Type B pancreatic cell (in vitro differentiated cells): ENCODE measurements around the gene SSU72. TPM values are rescaled to one million over a fixed set of nuclear protein-coding genes. Genes with fewer than 3 reads are reported as not detected.
A peak's percentile ranks its signal among the peaks of the same experiment; 100 is the strongest.

Source experiments
- DNase-seq: peaks from one replicate; pipeline ENCODE4 v3.0.0; 2021; ENCODE audit warnings: mixed read lengths; ENCODE audit not compliant: unreplicated experiment; ENCODE audit errors: extremely low spot score
- H3K27ac Mint-ChIP-seq: 2 replicates; pipeline ENCODE4 v1.8.0; 2021; ENCODE audit warnings: mild to moderate bottlenecking, mixed read lengths
- H3K27me3 Mint-ChIP-seq: 2 replicates; pipeline ENCODE4 v1.8.0; 2021; ENCODE audit warnings: mixed read lengths
- H3K36me3 Mint-ChIP-seq: 2 replicates; pipeline ENCODE4 v1.8.0; 2021; ENCODE audit warnings: mixed read lengths
- H3K4me1 Mint-ChIP-seq: one replicate; pipeline ENCODE4 v1.8.0; 2021; ENCODE audit warnings: mixed read lengths; ENCODE audit not compliant: unreplicated experiment
- H3K4me3 Mint-ChIP-seq: 2 replicates; pipeline ENCODE4 v1.8.0; 2021; ENCODE audit warnings: mild to moderate bottlenecking, mixed read lengths
- H3K9me3 Mint-ChIP-seq: 2 replicates; pipeline ENCODE4 v1.8.0; 2021; ENCODE audit warnings: mixed read lengths
- total RNA-seq: library from RNA; stranded (reverse); gene quantifications from 2 replicates; pipeline ENCODE4 v1.2.1, GENCODE V29; 2021; ENCODE audit warnings: low replicate concordance
- TF ChIP-seq, protein P1 (sequence below): fragments of 200-600 bp; sonication (generic); conservative IDR thresholded peaks from 2 replicates; pipeline ENCODE4 v1.5.0; 2021; ENCODE audit warnings: antibody characterized with exemption, mild to moderate bottlenecking

SSU72 gene
- total RNA-seq, 1 donor from 2014 or later: 117 TPM

DNA sequence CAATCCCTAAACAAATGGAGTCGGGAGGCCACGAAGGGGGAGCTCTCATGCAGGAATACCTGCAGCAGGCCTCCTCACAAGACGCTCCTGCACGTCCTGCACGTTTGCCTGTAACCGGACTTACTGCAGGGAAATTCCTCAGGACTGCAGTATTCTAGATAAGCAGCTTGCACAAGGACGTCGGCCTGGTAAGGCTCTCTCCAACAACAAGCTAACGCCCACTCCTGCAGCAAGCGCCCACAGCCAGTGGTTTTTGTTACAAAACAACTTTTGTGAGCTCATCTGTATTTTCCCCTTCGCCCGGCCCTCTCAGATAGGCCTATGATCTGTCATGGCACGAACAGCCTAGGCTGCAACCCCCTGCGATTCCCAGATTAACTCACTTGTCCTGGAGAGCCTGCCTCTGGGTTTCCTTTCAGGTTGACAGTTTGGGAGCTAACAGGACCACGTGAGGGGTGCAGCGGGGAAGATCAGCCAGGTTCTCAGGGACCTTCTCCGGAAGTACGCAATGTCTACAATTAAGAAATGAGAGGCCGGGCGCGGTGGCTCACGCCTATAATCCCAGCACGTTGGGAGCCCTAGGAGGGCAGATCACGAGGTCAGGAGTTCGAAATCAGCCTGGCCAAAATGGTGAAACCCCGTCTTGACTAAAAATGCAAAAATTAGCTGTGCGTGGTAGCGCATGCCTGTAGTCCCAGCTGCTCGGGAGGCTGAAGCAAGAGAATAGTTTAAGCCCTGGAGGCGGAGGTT, 39.7 kb upstream of the SSU72 start:
- peaks cover 23% of the 10 kb centered on the region for H3K4me1 Mint-ChIP-seq
- DNase-seq: no peak
- peak overlapping the region; percentile 99 for H3K27ac Mint-ChIP-seq
- H3K36me3 Mint-ChIP-seq: no peaks in the 10 kb centered on the region
- H3K4me3 Mint-ChIP-seq: peak overlapping the region; percentile 98
- TF ChIP-seq, protein P1, sequence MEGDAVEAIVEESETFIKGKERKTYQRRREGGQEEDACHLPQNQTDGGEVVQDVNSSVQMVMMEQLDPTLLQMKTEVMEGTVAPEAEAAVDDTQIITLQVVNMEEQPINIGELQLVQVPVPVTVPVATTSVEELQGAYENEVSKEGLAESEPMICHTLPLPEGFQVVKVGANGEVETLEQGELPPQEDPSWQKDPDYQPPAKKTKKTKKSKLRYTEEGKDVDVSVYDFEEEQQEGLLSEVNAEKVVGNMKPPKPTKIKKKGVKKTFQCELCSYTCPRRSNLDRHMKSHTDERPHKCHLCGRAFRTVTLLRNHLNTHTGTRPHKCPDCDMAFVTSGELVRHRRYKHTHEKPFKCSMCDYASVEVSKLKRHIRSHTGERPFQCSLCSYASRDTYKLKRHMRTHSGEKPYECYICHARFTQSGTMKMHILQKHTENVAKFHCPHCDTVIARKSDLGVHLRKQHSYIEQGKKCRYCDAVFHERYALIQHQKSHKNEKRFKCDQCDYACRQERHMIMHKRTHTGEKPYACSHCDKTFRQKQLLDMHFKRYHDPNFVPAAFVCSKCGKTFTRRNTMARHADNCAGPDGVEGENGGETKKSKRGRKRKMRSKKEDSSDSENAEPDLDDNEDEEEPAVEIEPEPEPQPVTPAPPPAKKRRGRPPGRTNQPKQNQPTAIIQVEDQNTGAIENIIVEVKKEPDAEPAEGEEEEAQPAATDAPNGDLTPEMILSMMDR: no peak
- no peaks in the 10 kb centered on the region for H3K9me3 Mint-ChIP-seq
- no peaks in the 10 kb centered on the region for H3K27me3 Mint-ChIP-seq

- H3K27me3 Mint-ChIP-seq: no peaks in the 10 kb centered on the region
- peaks cover 23% of the 10 kb centered on the region for H3K4me1 Mint-ChIP-seq
- no peaks in the 10 kb centered on the region for H3K9me3 Mint-ChIP-seq
- H3K4me3 Mint-ChIP-seq: peak overlapping the region; percentile 98
- no peaks in the 10 kb centered on the region for H3K36me3 Mint-ChIP-seq
- DNase-seq: no peak
- TF ChIP-seq, protein P1: no peak
- H3K27ac Mint-ChIP-seq: peak overlapping the region; percentile 99
These were observed 38.9 kb upstream of the SSU72 start for GRCh38 chr1:1613509-1614082.

- DNase-seq: no peak
- Mint-ChIP-seq H3K4me3 (peak overlapping the region; percentile 56), H3K36me3 (no peaks in the 10 kb centered on the region), H3K27me3 (no peaks in the 10 kb centered on the region), H3K9me3 (no peaks in the 10 kb centered on the region), H3K4me1 (peaks cover 23% of the 10 kb centered on the region), H3K27ac (peak overlapping the region; percentile 16)
- TF ChIP-seq, protein P1: no peak
These were observed 37.4 kb upstream of the SSU72 start for GRCh38 chr1:1612104-1612400.

DNA sequence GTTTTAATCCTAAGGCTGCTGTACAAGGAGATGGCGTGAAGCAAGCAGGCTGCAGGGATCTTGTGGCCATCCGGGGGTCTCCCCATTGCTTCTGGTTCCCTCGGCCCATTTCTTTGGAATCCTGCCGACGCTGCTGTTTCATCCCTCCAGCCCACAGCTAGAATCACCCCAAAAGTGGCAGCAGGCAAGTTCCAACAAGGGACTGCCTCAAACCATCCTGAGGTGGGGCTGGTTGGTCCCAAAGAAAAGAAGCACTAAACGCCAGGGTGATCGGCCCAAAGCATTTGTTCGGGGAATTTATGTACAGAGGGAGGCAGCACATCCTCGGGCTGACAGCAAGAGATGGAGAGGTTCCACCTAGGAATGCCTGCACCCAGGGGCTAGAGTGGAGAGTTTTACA, 36.1 kb upstream of the SSU72 start:
- Mint-ChIP-seq H3K27me3 (no peaks in the 10 kb centered on the region), H3K36me3 (no peaks in the 10 kb centered on the region), H3K4me3 (no peak overlapping the region), H3K9me3 (no peaks in the 10 kb centered on the region), H3K4me1 (peaks cover 23% of the 10 kb centered on the region), H3K27ac (peak overlapping the region; percentile 46)
- TF ChIP-seq, protein P1: no peak
- DNase-seq: no peak

- no peaks in the 10 kb centered on the region for H3K9me3 Mint-ChIP-seq
- no peaks in the 10 kb centered on the region for H3K36me3 Mint-ChIP-seq
- no peak overlapping the region for H3K27ac Mint-ChIP-seq
- peaks cover 23% of the 10 kb centered on the region for H3K4me1 Mint-ChIP-seq
- no peaks in the 10 kb centered on the region for H3K27me3 Mint-ChIP-seq
- no peak for DNase-seq
- no peak overlapping the region for H3K4me3 Mint-ChIP-seq
- TF ChIP-seq, protein P1: no peak
These were observed 35.3 kb upstream of the SSU72 start for GRCh38 chr1:1609822-1610485.
